GM19438 (cell line): Measurements from ENCODE around the gene IRF2BP1.

Source experiments
- ATAC-seq: cut with Tn5 transposase; IDR thresholded peaks from one replicate; pipeline ENCODE4 v1.9.1; 2021; ENCODE audit warnings: low read depth; ENCODE audit not compliant: unreplicated experiment

Gene IRF2BP1

GRCh38 chr19:45863335-45863839, 22.6 kb downstream of the IRF2BP1 start:
- no peak for ATAC-seq

DNA sequence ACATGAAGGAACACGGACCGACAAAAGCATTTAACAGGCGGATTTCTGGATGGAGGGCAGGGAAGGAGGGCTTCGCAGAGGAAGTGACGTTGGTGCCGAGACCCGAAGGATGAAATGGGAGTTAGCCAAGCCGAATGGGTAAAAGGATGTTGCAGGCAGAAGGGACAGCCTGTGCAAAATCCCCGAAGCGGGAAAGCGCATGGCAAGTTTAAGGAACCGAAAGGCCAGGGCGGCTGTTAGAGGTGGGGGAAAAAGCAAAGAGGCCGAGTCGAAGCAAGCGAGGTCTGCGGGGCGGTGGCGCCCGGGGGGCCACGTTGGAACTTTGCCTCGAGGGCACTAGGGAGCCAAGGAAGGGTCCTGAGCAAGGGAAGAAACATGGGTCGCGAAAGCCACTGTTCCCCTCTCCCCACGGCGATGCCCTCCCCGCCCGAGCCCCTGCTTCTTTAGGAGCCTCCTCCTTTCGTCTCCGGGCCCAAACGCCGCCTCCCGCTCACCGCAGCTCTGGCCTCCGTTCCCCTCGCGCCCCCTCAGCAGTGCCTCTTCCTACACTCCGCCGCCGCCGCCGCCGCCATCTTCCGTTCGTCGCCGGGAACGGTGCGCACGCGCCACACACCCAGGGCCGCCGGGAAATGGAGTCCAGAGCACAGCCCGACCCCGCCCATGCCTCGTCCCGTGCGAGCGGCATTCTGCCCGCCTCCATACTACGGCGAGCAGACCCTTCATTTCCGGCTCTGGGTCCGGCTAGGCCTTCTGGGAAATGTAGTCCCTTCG, 23.2 kb downstream of the IRF2BP1 start, which contains the start of gene SYMPK:
Gene SYMPK, minus strand, starts transcription at position 584 of the 771 bp plus-strand sequence. CDS start 8,652 bp downstream, outside the sequence.
- peak; percentile 81 for ATAC-seq

DNA sequence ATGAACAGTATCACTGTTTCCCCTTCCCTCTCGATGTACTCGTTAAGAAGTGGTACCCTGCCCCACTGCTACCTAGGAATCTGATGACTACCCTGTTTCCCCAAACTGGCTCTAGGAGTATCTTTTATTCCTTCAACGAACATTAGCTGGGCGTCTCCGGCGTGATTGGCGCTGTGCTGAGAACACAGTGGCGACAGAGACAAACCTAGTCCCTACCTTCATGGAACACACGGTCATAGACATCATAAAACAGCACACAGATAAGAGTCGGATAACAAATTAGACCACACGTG, 23.7 kb downstream of the IRF2BP1 start:
- ATAC-seq: no peak

GRCh38 chr19:45860359-45861259, 25.3 kb downstream of the IRF2BP1 start:
- no peak for ATAC-seq

GRCh38 chr19:45854167-45854778, 31.7 kb downstream of the IRF2BP1 start:
- no peak for ATAC-seq

GRCh38 chr19:45852983-45853382, 33.0 kb downstream of the IRF2BP1 start:
- no peak for ATAC-seq

GRCh38 chr19:45852145-45852750, 33.7 kb downstream of the IRF2BP1 start:
- no peak for ATAC-seq

- no peak for ATAC-seq
Observed at GRCh38 chr19:45848922-45849321, 37.0 kb downstream of the IRF2BP1 start.

- no peak for ATAC-seq
Observed at GRCh38 chr19:45847663-45848062, 38.3 kb downstream of the IRF2BP1 start.

- ATAC-seq: no peak
Observed at GRCh38 chr19:45842198-45842597, 43.7 kb downstream of the IRF2BP1 start.

DNA sequence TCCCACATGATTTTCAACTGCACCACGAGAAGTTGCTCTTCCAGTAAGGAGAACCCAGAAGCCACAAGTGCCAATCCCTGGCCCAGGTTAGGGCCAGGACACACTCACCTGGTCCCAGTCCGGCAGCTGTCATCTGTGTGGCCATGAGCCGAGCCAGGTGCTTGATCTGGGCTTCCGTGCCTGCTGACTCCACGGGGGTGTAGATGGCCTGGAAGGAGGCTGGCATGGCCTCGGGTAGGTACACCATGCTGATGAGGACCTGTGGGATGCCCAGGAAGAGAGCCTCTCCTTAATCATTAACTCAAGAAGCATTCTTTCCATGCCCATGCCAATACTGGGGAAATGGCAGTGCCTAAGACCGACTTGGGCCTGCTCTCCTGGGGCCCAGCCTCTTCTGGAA, 51.0 kb downstream of the IRF2BP1 start:
- ATAC-seq: no peak
